ENCODE measurements around the gene DNAJA1. TPM values are rescaled to one million over a fixed set of nuclear protein-coding genes. Genes with fewer than 3 reads are reported as not detected.

Gene DNAJA1
- 100 to 1,000 TPM in 1 of 2 donors, 10 to 100 TPM in 1; 60.5 to 112 TPM for total RNA-seq

DNA sequence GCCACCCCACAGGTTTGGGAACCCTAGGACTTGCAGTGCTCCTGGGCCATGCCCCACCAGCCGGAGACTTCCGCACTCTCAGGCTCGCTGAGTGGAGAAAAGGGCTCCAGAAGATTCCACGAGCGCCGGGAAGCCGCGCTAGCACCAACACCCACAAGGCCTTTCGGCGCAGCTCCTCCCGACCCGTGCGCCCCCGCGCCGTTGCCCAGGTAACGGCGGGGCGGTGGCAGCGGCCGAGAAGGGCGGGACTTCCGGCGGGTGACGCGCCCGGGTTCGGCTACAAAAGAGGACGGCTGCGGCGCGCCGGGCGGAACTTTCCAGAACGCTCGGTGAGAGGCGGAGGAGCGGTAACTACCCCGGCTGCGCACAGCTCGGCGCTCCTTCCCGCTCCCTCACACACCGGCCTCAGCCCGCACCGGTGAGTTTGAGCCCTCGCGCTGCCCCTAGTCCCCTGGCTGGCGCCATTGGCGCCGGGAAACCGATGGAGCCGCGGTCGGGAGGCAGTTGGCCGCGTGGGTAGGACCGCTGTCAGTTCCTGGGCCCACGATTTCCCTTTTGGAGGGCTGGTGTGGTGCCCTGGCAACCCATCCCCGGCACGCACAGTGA, at the start of gene DNAJA1:
TSS of gene DNAJA1 (plus strand) at position 308 of the 606 bp plus-strand sequence. CDS start 1,212 bp downstream, outside the sequence.
- no peaks in the 10 kb centered on the region for H3K9me3 ChIP-seq
- peaks cover 23 to 54% of the 10 kb centered on the region in 2 donors for H3K4me1 ChIP-seq (ENCODE audit: control insufficient read depth in 1 of 2, low read depth in 2 of 2)
- H3K27me3 ChIP-seq (replicated peaks; ENCODE audit: insufficient read depth), result no peaks in the 10 kb centered on the region
- ATAC-seq (ENCODE audit: insufficient number of reproducible peaks, low FRiP score, low read depth) (peak; percentile 83), DNase-seq (ENCODE audit: low spot score) (peak; percentile 69)
- no peaks in the 10 kb centered on the region for H3K36me3 ChIP-seq
- peak within 1 kb of the TSS; percentile 94 to 96 for H3K27ac ChIP-seq
- TF ChIP-seq, protein P1, sequence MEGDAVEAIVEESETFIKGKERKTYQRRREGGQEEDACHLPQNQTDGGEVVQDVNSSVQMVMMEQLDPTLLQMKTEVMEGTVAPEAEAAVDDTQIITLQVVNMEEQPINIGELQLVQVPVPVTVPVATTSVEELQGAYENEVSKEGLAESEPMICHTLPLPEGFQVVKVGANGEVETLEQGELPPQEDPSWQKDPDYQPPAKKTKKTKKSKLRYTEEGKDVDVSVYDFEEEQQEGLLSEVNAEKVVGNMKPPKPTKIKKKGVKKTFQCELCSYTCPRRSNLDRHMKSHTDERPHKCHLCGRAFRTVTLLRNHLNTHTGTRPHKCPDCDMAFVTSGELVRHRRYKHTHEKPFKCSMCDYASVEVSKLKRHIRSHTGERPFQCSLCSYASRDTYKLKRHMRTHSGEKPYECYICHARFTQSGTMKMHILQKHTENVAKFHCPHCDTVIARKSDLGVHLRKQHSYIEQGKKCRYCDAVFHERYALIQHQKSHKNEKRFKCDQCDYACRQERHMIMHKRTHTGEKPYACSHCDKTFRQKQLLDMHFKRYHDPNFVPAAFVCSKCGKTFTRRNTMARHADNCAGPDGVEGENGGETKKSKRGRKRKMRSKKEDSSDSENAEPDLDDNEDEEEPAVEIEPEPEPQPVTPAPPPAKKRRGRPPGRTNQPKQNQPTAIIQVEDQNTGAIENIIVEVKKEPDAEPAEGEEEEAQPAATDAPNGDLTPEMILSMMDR (IDR thresholded peaks at IDR 0.05), result no peak
- H3K4me3 ChIP-seq, result peak within 1 kb of the TSS; percentile 92

DNA sequence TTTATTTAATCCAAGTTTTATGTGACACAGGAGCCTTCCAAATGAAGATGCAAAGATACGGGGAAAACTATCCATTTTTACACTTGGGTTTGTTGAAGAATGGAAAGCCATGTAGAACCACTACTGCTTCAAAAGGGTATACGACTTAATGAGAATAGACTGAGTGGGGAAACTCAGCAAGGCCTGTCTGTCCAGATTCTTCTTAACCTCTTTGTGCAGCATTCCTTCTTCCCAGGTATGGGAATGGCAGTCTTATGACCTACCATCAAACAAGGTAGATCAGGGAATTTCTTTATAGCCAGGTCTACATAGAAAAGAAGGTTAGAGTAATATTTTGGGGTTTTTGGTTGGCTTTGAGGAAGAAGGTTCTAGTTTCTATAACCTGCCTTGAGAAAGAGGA, 47.0 kb upstream of the DNAJA1 start:
- H3K36me3 ChIP-seq, result peaks cover 29% of the 10 kb centered on the region
- H3K9me3 ChIP-seq, result no peaks in the 10 kb centered on the region
- TF ChIP-seq, protein P1 (IDR thresholded peaks at IDR 0.05), result no peak
- H3K27me3 ChIP-seq (replicated peaks; ENCODE audit: insufficient read depth), result no peaks in the 10 kb centered on the region
- DNase-seq (ENCODE audit: low spot score) (no peak), ATAC-seq (ENCODE audit: insufficient number of reproducible peaks, low FRiP score, low read depth) (no peak)
- no peak overlapping the region for H3K27ac ChIP-seq
- H3K4me1 ChIP-seq (ENCODE audit: control insufficient read depth in 1 of 2, low read depth in 2 of 2), result no peaks in the 10 kb centered on the region
- no peak overlapping the region for H3K4me3 ChIP-seq

DNA sequence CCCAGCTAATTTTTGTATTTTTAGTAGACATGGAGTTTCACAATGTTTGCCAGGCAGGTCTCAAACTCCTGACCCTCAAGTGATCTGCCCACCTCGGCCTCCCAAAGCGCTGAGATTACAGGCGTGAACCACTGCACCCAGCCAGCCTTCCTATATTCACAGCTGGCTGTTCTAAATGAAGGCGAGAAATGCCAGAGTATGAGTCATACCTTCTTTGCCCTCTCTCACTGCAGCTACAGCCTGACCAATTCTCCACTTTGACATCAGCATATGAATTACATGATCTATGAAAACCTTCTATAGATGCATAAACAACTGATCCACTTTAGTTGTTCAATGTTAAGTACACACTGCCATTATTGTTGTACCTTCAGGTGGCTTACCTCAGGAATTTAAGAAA, 38.1 kb upstream of the DNAJA1 start:
- no peak for DNase-seq (ENCODE audit: low spot score)
- Histone ChIP-seq H3K4me3 (no peak overlapping the region), H3K4me1 (ENCODE audit: control insufficient read depth in 1 of 2, low read depth in 2 of 2) (no peaks in the 10 kb centered on the region), H3K36me3 (peaks cover 48% of the 10 kb centered on the region), H3K27ac (no peak overlapping the region), H3K9me3 (no peaks in the 10 kb centered on the region), H3K27me3 (replicated peaks; ENCODE audit: insufficient read depth) (no peaks in the 10 kb centered on the region)
- TF ChIP-seq, protein P1 (IDR thresholded peaks at IDR 0.05), result no peak
- ATAC-seq (ENCODE audit: insufficient number of reproducible peaks, low FRiP score, low read depth), result no peak

DNA sequence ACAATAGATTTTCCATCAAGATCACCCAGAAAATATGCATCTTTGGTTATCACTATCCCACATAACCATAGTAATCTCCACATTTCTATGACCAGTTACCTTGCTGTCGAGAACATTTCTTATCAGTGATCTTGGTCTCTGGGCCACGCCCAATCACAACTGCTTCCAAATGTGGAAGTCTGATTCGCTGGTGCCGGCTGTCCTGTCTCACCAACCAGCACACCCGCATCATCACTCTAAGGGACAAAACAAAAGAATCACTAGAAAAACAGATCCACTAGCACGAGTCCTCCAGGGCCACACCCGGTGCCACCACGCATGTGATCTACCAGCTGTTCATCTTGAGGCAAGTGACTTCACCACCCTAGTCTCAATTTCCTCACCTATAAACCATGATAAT, 35.4 kb upstream of the DNAJA1 start:
- TF ChIP-seq, protein P1 (IDR thresholded peaks at IDR 0.05), result no peak
- H3K4me3 ChIP-seq, result no peak overlapping the region
- H3K27ac ChIP-seq, result no peak overlapping the region
- no peak for DNase-seq (ENCODE audit: low spot score)
- no peaks in the 10 kb centered on the region for H3K9me3 ChIP-seq
- peaks cover 37% of the 10 kb centered on the region for H3K36me3 ChIP-seq
- no peaks in the 10 kb centered on the region for H3K4me1 ChIP-seq (ENCODE audit: control insufficient read depth in 1 of 2, low read depth in 2 of 2)
- ATAC-seq (ENCODE audit: insufficient number of reproducible peaks, low FRiP score, low read depth), result no peak
- H3K27me3 ChIP-seq (replicated peaks; ENCODE audit: insufficient read depth), result no peaks in the 10 kb centered on the region

DNA sequence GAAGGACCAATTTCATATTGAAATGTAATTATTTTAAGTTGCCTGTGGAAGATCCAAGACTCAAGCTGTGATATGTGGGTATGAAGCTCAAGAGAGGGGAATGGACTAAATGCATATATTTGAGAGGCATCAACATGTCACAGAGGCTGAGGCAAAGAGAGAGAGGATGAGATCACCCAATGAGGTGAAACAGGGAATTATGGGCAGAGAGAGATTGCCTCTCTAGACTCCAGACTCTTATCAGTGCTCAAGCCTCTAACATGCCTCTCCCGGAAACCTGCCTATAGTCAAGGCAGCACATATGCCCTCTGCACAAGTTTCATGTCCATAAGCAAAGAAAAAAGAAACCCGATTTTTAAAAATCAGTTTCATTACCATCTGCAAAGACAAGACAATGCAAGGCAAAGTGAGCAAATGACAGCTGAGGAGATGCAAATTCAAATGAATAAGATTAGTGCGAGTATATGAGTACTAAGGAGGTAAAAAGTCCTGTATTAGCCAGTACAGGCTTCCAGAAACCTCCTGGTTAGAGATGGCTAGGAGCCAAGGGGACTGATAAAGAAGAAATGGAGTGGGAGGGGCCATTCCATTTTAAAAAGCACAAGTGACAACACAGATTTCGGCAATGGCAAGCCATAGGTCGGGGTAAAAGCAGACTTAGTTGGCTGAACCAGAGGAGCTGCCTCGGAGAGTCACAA, 33.0 kb upstream of the DNAJA1 start:
- no peak for ATAC-seq (ENCODE audit: insufficient number of reproducible peaks, low FRiP score, low read depth)
- H3K4me1 ChIP-seq (ENCODE audit: control insufficient read depth in 1 of 2, low read depth in 2 of 2), result no peaks in the 10 kb centered on the region
- H3K9me3 ChIP-seq, result no peaks in the 10 kb centered on the region
- no peak overlapping the region for H3K27ac ChIP-seq
- TF ChIP-seq, protein P1 (IDR thresholded peaks at IDR 0.05), result no peak
- H3K4me3 ChIP-seq, result no peak overlapping the region
- no peak for DNase-seq (ENCODE audit: low spot score)
- no peaks in the 10 kb centered on the region for H3K27me3 ChIP-seq (replicated peaks; ENCODE audit: insufficient read depth)
- H3K36me3 ChIP-seq, result peaks cover 37% of the 10 kb centered on the region
